HCT116 (cell line): Measurements from ENCODE around the gene NPTX1.

Experiments used
- EGR1 ChIP-seq: IDR thresholded peaks from 2 replicates; pipeline ENCODE4 v1.6.1; 2012; ENCODE audit warnings: low read depth
- EZH2 ChIP-seq: fragments of 200-600 bp; sonication (generic); IDR thresholded peaks from 2 replicates; pipeline ENCODE4 v1.6.1; 2017; ENCODE audit warnings: antibody characterized with exemption, mixed run types
- POLR2A ChIP-seq: IDR thresholded peaks from 2 replicates; pipeline ENCODE4 v1.7.0; 2011; ENCODE audit warnings: borderline replicate concordance; ENCODE audit not compliant: insufficient read depth, insufficient read length; ENCODE audit errors: extremely low read depth
- RAD21 ChIP-seq: IDR thresholded peaks from 2 replicates; pipeline ENCODE4 v1.6.1; 2012; ENCODE audit warnings: low read depth, mild to moderate bottlenecking
- REST ChIP-seq: IDR thresholded peaks from 2 replicates; pipeline ENCODE4 v1.6.1; 2012; ENCODE audit warnings: low read depth
- YY1 ChIP-seq: IDR thresholded peaks from 2 replicates; pipeline ENCODE4 v1.6.1; 2011; ENCODE audit warnings: low read length, low read depth, moderate library complexity, mild to moderate bottlenecking; ENCODE audit not compliant: insufficient replicate concordance; ENCODE audit errors: extremely low read depth
- TF ChIP-seq, protein P1 (sequence below), 3 experiments: fragments of 200-600 bp in 1 of 3; sonication (generic) in 1 of 3; IDR thresholded peaks in 2 of 3; conservative IDR thresholded peaks in 1 of 3; 2 replicates each; pipeline ENCODE4 v1.5.1; 2012 to 2017; ENCODE audit warnings: low read depth in 2 of 3, low read length in 2 of 3, antibody characterized with exemption in 1 of 3, borderline replicate concordance in 1 of 3, control low read depth in 1 of 3, mild to moderate bottlenecking in 1 of 3, mixed read lengths in 1 of 3, mixed run types in 1 of 3, moderate library complexity in 1 of 3; ENCODE audit not compliant: insufficient read depth in 1 of 3
- TF ChIP-seq, protein P2 (sequence below): IDR thresholded peaks from 2 replicates; pipeline ENCODE4 v1.6.1; 2012

- TF ChIP-seq YY1, result no peak
- TF ChIP-seq, protein P1, sequence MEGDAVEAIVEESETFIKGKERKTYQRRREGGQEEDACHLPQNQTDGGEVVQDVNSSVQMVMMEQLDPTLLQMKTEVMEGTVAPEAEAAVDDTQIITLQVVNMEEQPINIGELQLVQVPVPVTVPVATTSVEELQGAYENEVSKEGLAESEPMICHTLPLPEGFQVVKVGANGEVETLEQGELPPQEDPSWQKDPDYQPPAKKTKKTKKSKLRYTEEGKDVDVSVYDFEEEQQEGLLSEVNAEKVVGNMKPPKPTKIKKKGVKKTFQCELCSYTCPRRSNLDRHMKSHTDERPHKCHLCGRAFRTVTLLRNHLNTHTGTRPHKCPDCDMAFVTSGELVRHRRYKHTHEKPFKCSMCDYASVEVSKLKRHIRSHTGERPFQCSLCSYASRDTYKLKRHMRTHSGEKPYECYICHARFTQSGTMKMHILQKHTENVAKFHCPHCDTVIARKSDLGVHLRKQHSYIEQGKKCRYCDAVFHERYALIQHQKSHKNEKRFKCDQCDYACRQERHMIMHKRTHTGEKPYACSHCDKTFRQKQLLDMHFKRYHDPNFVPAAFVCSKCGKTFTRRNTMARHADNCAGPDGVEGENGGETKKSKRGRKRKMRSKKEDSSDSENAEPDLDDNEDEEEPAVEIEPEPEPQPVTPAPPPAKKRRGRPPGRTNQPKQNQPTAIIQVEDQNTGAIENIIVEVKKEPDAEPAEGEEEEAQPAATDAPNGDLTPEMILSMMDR (IDR thresholded peaks at IDR 0.05 in 2 of 3, conservative IDR thresholded peaks at IDR 0.05 in 1 of 3; ENCODE audit: borderline replicate concordance in 1 of 3, insufficient read depth in 1 of 3, low read depth in 2 of 3, low read length in 2 of 3), result no peak
- TF ChIP-seq EZH2, result no peak
- no peak for TF ChIP-seq POLR2A
- no peak for TF ChIP-seq RAD21
- TF ChIP-seq, protein P2, sequence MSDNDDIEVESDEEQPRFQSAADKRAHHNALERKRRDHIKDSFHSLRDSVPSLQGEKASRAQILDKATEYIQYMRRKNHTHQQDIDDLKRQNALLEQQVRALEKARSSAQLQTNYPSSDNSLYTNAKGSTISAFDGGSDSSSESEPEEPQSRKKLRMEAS, result no peak
- no peak for TF ChIP-seq EGR1
- TF ChIP-seq REST, result no peak
These were observed 15.3 kb upstream of the NPTX1 start for GRCh38 chr17:80491478-80492342.
